SK-N-SH treated with all-trans-retinoic acid at 6 μM for 48 hours (cell line): Measurements from ENCODE around the gene USP30.

Experiments
- ARNTL ChIP-seq: fragments of 450-650 bp; formaldehyde crosslinking; IDR thresholded peaks from 2 replicates; pipeline ENCODE4 v1.5.0; 2020; ENCODE audit warnings: low read depth, mild to moderate bottlenecking, moderate library complexity, borderline replicate concordance
- ESRRG ChIP-seq: fragments of 250-450 bp; sonication (Bioruptor Pico); IDR thresholded peaks from 2 replicates; pipeline ENCODE4 v1.6.1; 2021; ENCODE audit warnings: mild to moderate bottlenecking
- GLIS3 ChIP-seq: fragments of 250-450 bp; sonication (Bioruptor Pico); IDR thresholded peaks from 2 replicates; pipeline ENCODE4 v1.5.0; 2020; ENCODE audit warnings: mild to moderate bottlenecking, moderate library complexity
- PPARA ChIP-seq: fragments of 250-450 bp; sonication (Bioruptor Pico); IDR thresholded peaks from 2 replicates; pipeline ENCODE4 v1.5.0; 2020; ENCODE audit warnings: mild to moderate bottlenecking, borderline replicate concordance
- RARB ChIP-seq: fragments of 250-450 bp; sonication (Bioruptor Pico); IDR thresholded peaks from 2 replicates; pipeline ENCODE4 v1.8.0; 2021; ENCODE audit warnings: mild to moderate bottlenecking, moderate library complexity
- SNAI2 ChIP-seq: fragments of 250-450 bp; sonication (Bioruptor Pico); IDR thresholded peaks from 2 replicates; pipeline ENCODE4 v1.5.0; 2020; ENCODE audit warnings: mild to moderate bottlenecking, moderate library complexity
- TOX ChIP-seq: fragments of 250-450 bp; sonication (Bioruptor Pico); IDR thresholded peaks from 2 replicates; pipeline ENCODE4 v1.8.0; 2021; ENCODE audit warnings: mild to moderate bottlenecking, moderate library complexity, borderline replicate concordance
- ZFP3 ChIP-seq: fragments of 250-450 bp; sonication (Bioruptor Pico); IDR thresholded peaks from 2 replicates; pipeline ENCODE4 v1.5.0; 2020; ENCODE audit warnings: mild to moderate bottlenecking, moderate library complexity
- ZFP30 ChIP-seq: fragments of 450-650 bp; formaldehyde crosslinking; IDR thresholded peaks from 2 replicates; pipeline ENCODE4 v1.5.0; 2022; ENCODE audit warnings: mild to moderate bottlenecking, moderate library complexity
- ZNF8 ChIP-seq: fragments of 450-650 bp; formaldehyde crosslinking; IDR thresholded peaks from 2 replicates; pipeline ENCODE4 v1.5.0; 2020; ENCODE audit warnings: mild to moderate bottlenecking, moderate library complexity
- TF ChIP-seq, protein P1 (sequence below): fragments of 250-450 bp; sonication (Bioruptor Pico); IDR thresholded peaks from 2 replicates; pipeline ENCODE4 v1.8.0; 2021; ENCODE audit warnings: low read depth, mild to moderate bottlenecking, moderate library complexity, borderline replicate concordance
- TF ChIP-seq, protein P2 (sequence below): fragments of 250-450 bp; sonication (Bioruptor Pico); IDR thresholded peaks from 2 replicates; pipeline ENCODE4 v1.5.1; 2020; ENCODE audit warnings: low read depth, mild to moderate bottlenecking, moderate library complexity
- TF ChIP-seq, protein P3 (sequence below): fragments of 250-450 bp; sonication (Bioruptor Pico); IDR thresholded peaks from 2 replicates; pipeline ENCODE4 v1.8.0; 2020; ENCODE audit warnings: mild to moderate bottlenecking, moderate library complexity, borderline replicate concordance

DNA sequence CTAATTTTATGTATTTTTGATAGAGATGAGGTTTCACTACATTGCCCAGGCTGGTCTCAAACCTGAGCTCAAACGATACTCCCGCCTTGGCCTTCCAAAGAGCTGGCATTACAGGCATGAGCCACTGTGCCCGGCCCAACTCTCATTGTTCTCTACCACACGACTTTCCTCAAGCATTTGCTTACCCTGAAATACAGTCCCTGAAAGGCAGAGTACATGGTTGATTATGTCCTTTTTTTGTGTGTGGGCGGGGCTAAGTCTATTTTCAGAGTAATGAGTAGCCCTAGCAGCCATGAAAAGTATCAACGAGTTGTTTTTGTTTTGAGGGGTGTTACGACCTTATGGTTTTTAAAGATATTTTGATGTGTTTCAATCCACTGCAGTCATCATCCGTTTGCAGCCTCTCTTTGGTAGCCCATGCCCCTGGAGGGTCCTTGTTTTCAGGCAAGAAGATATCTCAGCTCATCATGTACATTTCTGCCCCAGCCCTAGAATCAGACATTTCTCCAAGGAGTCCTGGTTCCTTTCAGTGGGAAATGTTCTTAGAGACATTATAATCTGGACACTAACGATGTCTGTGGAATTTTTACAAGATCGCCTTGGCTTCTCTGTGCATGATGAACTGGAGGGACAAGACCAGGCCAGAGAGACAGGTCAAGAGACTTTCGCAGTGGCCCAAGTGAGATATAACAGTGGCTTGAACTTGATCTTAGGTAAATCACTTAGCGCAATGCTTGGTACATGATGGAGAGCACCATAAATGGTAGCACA, 72.7 kb downstream of the USP30 start:
- no peak for TF ChIP-seq PPARA (CRISPR knock-in tag)
- TF ChIP-seq, protein P1, sequence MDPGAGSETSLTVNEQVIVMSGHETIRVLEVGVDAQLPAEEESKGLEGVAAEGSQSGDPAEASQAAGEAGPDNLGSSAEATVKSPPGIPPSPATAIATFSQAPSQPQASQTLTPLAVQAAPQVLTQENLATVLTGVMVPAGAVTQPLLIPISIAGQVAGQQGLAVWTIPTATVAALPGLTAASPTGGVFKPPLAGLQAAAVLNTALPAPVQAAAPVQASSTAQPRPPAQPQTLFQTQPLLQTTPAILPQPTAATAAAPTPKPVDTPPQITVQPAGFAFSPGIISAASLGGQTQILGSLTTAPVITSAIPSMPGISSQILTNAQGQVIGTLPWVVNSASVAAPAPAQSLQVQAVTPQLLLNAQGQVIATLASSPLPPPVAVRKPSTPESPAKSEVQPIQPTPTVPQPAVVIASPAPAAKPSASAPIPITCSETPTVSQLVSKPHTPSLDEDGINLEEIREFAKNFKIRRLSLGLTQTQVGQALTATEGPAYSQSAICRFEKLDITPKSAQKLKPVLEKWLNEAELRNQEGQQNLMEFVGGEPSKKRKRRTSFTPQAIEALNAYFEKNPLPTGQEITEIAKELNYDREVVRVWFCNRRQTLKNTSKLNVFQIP (CRISPR knock-in tag), result no peak
- no peak for TF ChIP-seq ARNTL (CRISPR knock-in tag)
- TF ChIP-seq ESRRG, result no peak
- TF ChIP-seq TOX (CRISPR knock-in tag), result no peak
- no peak for TF ChIP-seq SNAI2 (CRISPR knock-in tag)
- TF ChIP-seq ZFP30, result no peak
- TF ChIP-seq, protein P2, sequence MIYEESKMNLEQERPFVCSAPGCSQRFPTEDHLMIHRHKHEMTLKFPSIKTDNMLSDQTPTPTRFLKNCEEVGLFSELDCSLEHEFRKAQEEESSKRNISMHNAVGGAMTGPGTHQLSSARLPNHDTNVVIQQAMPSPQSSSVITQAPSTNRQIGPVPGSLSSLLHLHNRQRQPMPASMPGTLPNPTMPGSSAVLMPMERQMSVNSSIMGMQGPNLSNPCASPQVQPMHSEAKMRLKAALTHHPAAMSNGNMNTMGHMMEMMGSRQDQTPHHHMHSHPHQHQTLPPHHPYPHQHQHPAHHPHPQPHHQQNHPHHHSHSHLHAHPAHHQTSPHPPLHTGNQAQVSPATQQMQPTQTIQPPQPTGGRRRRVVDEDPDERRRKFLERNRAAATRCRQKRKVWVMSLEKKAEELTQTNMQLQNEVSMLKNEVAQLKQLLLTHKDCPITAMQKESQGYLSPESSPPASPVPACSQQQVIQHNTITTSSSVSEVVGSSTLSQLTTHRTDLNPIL (CRISPR knock-in tag), result no peak
- TF ChIP-seq, protein P3, sequence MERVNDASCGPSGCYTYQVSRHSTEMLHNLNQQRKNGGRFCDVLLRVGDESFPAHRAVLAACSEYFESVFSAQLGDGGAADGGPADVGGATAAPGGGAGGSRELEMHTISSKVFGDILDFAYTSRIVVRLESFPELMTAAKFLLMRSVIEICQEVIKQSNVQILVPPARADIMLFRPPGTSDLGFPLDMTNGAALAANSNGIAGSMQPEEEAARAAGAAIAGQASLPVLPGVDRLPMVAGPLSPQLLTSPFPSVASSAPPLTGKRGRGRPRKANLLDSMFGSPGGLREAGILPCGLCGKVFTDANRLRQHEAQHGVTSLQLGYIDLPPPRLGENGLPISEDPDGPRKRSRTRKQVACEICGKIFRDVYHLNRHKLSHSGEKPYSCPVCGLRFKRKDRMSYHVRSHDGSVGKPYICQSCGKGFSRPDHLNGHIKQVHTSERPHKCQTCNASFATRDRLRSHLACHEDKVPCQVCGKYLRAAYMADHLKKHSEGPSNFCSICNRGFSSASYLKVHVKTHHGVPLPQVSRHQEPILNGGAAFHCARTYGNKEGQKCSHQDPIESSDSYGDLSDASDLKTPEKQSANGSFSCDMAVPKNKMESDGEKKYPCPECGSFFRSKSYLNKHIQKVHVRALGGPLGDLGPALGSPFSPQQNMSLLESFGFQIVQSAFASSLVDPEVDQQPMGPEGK, result no peak
- TF ChIP-seq RARB (CRISPR knock-in tag), result no peak
- no peak for TF ChIP-seq ZNF8 (CRISPR knock-in tag)
- TF ChIP-seq GLIS3 (CRISPR knock-in tag), result no peak
- no peak for TF ChIP-seq ZFP3 (CRISPR knock-in tag)
